Left renal cortex interstitium (tissue), 4 donors: ENCODE measurements around the gene PRDM12. TPM values are rescaled to one million over a fixed set of nuclear protein-coding genes. Genes with fewer than 3 reads are reported as not detected.

Experiments used
- DNase-seq, 4 donors: peaks; one replicate each; pipeline ENCODE4 v3.0.0-alpha.2; 2013; ENCODE audit warnings: low read depth in 4 of 4, low spot score in 2 of 4, missing footprints in 1 of 4
- polyA plus RNA-seq, 4 donors: library from polyadenylated mRNA; unstranded; fragments of 120-200 nt; gene quantifications; one replicate each; pipeline ENCODE4 v1.2.1, GENCODE V29; 2013; ENCODE audit not compliant: insufficient read length in 4 of 4

Gene PRDM12
- polyA plus RNA-seq, 4 donors: not detected

- DNase-seq: no peak
Measured at GRCh38 chr9:130713286-130713960, 49.0 kb downstream of the PRDM12 start.

GRCh38 chr9:130714586-130715110 is 50.3 kb downstream of the PRDM12 start:
- no peak for DNase-seq

- DNase-seq: no peak
Measured at GRCh38 chr9:130715270-130715669, 50.9 kb downstream of the PRDM12 start.

- no peak for DNase-seq
Measured at GRCh38 chr9:130718562-130718961, 54.2 kb downstream of the PRDM12 start.

GRCh38 chr9:130720762-130721161 is 56.4 kb downstream of the PRDM12 start:
- DNase-seq: no peak

GRCh38 chr9:130728721-130729120 is 64.3 kb downstream of the PRDM12 start:
- no peak for DNase-seq

- no peak for DNase-seq
Measured at GRCh38 chr9:130729145-130729544, 64.8 kb downstream of the PRDM12 start.

- DNase-seq: no peak
Measured at GRCh38 chr9:130731355-130731754, 67.0 kb downstream of the PRDM12 start.

GRCh38 chr9:130732136-130732535 is 67.7 kb downstream of the PRDM12 start:
- no peak for DNase-seq

Other genes starting within 250 kb of the PRDM12 start
- 100 to 1,000 TPM; 285 to 349 (median 306) TPM for gene ASS1, start 219.6 kb upstream of the PRDM12 start, polyA plus RNA-seq
- gene FUBP3, start 85.0 kb upstream of the PRDM12 start, polyA plus RNA-seq: 10 to 100 TPM; 74.1 to 87.3 (median 80.5) TPM
- gene EXOSC2, start 29.2 kb downstream of the PRDM12 start, polyA plus RNA-seq: 10 to 100 TPM; 39.1 to 54.4 (median 43.5) TPM
- 10 to 100 TPM; 71.1 to 89.4 (median 82.5) TPM for gene ABL1, start 170.7 kb downstream of the PRDM12 start, polyA plus RNA-seq
- gene QRFP, start 232.2 kb downstream of the PRDM12 start, polyA plus RNA-seq: under 1 TPM; 0.32 to 0.81 (median 0.49) TPM